Common myeloid progenitor, CD34-positive (primary cell): ENCODE measurements around the gene CEMP1.

ENCODE experiments used
- CTCF ChIA-PET: fragments of 350-600 bp; sonication (Branson Sonifier 250); formaldehyde crosslinking; loops from one replicate; lab custom pipeline; 2021; ENCODE audit warnings: antibody characterized with exemption; lab: Charles Lee
- POLR2A ChIA-PET: fragments of 350-600 bp; sonication (Branson Sonifier 250); formaldehyde crosslinking; loops from one replicate; lab custom pipeline; 2021; ENCODE audit warnings: antibody characterized with exemption; lab: Charles Lee
- DNase-seq, 3 donors: peaks; one replicate each; pipeline versions ENCODE4 v3.0.0 to v3.0.0-alpha.2; 2013
- H3K27ac ChIP-seq, 2 experiments: 1 replicate in 1 of 2; 2 replicates in 1 of 2; pipeline ENCODE4 v1.7.0; 2013; ENCODE audit warnings: inconsistent platforms in 2 of 2, low read length in 2 of 2, mild to moderate bottlenecking in 2 of 2, low read depth in 1 of 2, moderate library complexity in 1 of 2; ENCODE audit not compliant: severe bottlenecking in 2 of 2, insufficient read depth in 1 of 2, poor library complexity in 1 of 2
- H3K27me3 ChIP-seq, 5 experiments: replicated peaks in 2 of 5; 1 replicate in 3 of 5; 2 replicates in 2 of 5; pipeline versions ENCODE4 v1.6.1 to v1.7.0; 2013; ENCODE audit warnings: low read length in 4 of 5, mild to moderate bottlenecking in 2 of 5, moderate library complexity in 2 of 5, inconsistent platforms in 1 of 5; ENCODE audit not compliant: insufficient read depth in 5 of 5, control insufficient read depth in 4 of 5
- H3K36me3 ChIP-seq, 4 experiments: 1 replicate in 2 of 4; 2 replicates in 2 of 4; pipeline versions ENCODE4 v1.6.1 to v1.7.0; 2013; ENCODE audit warnings: low read length in 3 of 4, control low read depth in 1 of 4, mild to moderate bottlenecking in 1 of 4; ENCODE audit not compliant: control insufficient read depth in 4 of 4, insufficient read depth in 4 of 4
- H3K4me1 ChIP-seq, 4 experiments: 1 replicate in 3 of 4; 2 replicates in 1 of 4; pipeline versions ENCODE4 v1.6.1 to v1.7.1; 2013; ENCODE audit warnings: low read length in 3 of 4, mild to moderate bottlenecking in 3 of 4, control low read depth in 1 of 4, inconsistent platforms in 1 of 4, moderate library complexity in 1 of 4; ENCODE audit not compliant: control insufficient read depth in 4 of 4, insufficient read depth in 4 of 4; ENCODE audit errors: control extremely low read depth in 1 of 4
- H3K4me3 ChIP-seq, 7 experiments: 1 replicate in 4 of 7; 2 replicates in 3 of 7; pipeline versions ENCODE4 v1.5.1 to v1.7.0; 2013; ENCODE audit warnings: mild to moderate bottlenecking in 7 of 7, low read length in 6 of 7, moderate library complexity in 6 of 7, inconsistent platforms in 2 of 7, low read depth in 2 of 7, control low read depth in 1 of 7; ENCODE audit not compliant: insufficient read depth in 4 of 7, control insufficient read depth in 1 of 7; ENCODE audit errors: extremely low read depth in 1 of 7
- H3K9me3 ChIP-seq, 5 experiments: 1 replicate in 4 of 5; 2 replicates in 1 of 5; pipeline versions ENCODE4 v1.6.1 to v1.7.1; 2013; ENCODE audit warnings: low read length in 4 of 5, mild to moderate bottlenecking in 2 of 5, inconsistent platforms in 1 of 5, low read depth in 1 of 5, moderate library complexity in 1 of 5; ENCODE audit not compliant: control insufficient read depth in 4 of 5, insufficient read depth in 2 of 5; ENCODE audit errors: control extremely low read depth in 1 of 5
- WGBS: methylation state at CpG from one replicate; pipeline ENCODE4 v1.1.5; 2013; ENCODE audit not compliant: insufficient coverage; 5-methylcytosine and 5-hydroxymethylcytosine counted together

Gene CEMP1

DNA sequence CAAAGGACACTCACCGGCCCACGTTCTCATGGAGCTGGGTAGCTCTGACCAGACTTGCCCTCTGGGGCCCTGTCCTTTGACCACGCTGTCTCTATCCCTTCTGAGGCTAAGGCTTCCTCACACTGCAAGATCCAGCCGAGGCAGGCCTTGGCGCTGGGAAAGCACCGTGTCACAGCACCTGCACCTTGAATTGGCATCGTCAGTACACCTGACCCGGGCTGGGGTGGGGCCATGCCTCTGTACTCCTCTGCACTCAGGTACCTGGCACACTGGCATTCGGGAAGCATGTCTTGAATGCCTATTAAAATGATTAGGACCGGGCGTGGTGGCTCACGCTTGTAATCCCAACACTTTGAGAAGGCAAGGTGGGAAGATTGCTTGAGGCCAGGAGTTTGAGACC, 50.3 kb downstream of the CEMP1 start:
- DNase-seq: no peak
- peaks cover 2 to 23% (median 12%) of the 10 kb centered on the region in 4 experiments for H3K4me1 ChIP-seq
- POLR2A ChIA-PET: no interaction called here
- H3K9me3 ChIP-seq: no peaks in the 10 kb centered on the region
- H3K27me3 ChIP-seq: no peaks in the 10 kb centered on the region
- WGBS: 96% methylated on average over 9 of the region's 12 CpGs
- CTCF ChIA-PET: interaction anchor here (1.5 kb wide), 1 partner anchor 141 kb away, joined by 5 read pairs; the partner anchor contains the start of gene ABCA3
- no peak overlapping the region for H3K4me3 ChIP-seq
- peaks cover 0 to 33% (median 2%) of the 10 kb centered on the region in 4 experiments for H3K36me3 ChIP-seq
- H3K27ac ChIP-seq: no peak overlapping the region
